Cortex of kidney (tissue), 1 donor: ENCODE measurements around the gene BCAS2.
"Not testable (repeated sequence)": the region's sequence is repeated elsewhere in the genome, so short reads cannot be mapped to it uniquely, and the experiment has no call there.

Experiments used
- DNase-seq: peaks from one replicate; lab custom pipeline; 2025; lab: John Stamatoyannopoulos, UW

Gene BCAS2

DNA sequence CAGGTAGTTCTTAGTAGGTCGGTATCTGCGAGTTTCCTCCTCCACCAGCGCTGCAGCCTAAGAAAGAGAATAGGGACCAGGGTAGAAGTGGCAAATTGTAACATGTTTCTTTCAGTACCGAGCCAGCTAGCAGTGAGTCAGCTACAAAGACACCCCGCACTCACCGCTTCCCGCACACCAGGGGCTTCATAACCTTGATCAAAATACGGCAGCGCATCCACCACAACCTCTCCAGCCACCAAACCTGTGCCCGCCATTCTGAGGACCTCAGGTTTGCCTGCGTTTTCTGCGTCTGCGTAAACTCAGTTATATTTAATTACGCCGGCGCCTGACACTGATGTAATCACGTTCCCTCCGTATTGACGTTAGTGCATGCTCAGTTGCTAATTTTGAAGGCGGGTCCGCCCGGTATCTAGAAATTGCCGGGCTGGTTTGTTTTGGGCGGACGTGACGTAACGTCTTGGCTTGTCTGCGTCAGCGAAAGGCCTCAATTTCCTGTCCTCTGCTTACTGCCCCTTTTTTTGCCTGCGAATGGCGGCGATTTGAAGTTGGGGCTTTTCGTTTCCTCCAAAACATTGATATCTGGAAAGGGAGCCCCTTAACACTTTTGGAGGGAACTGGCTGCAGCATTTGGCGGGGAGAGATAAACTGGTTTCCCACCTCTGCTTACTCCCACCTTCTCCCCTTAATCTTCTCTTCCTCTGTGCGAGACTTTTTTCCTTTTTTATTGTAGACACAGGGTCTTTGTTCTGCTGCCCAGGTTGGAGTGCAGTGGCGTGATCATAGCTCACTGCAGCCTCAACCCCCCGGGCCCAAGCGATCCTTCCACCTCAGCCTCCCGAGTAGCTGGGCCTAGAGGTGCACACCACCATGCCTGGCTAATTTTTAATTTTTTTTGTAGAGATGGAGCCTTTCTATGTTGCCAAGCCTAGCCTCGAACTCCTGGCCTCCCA lies at the start of gene BCAS2:
BCAS2 (minus strand) TSS at position 281 of the 953 bp plus-strand sequence; CDS start at position 257, 24 bp downstream.
- DNase-seq, result no peak

DNA sequence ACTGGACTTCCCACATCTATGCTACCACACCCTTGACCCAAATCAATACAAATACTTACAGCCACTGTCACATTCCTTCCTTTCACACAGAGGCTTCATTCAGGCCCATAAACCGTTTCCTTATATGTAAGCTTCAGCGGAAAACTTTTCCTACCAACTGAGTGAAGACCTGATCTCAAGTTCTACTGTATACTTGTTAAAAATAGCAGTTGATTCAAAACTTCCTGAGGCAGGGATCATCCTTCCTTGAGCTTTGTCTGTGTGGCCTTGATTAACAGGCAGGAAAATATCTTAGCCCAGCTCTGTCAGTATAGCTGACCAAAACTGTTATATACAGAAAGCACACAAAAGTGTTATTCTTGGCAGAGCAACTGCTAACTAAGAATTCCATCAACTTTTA lies 45.7 kb upstream of the BCAS2 start:
- DNase-seq, result no peak

DNA sequence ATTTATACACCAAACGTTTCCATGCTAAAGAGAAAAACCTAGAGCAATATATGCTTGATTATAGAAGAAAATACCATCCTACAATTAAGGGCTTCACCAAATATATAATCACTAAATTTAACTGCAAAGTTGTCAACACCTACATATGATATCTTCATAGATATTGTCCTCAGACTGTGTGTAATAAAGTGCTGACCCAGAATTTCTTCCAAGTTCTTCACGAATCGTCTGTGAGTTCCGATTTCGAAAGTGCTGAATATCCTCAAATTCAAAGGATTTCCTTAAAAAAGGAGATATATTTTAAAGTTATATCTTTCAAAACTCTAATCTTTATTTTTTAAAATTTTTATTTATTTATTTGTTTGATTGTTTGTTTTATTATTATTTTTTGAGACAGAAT lies 41.9 kb upstream of the BCAS2 start:
- DNase-seq, result no peak

DNA sequence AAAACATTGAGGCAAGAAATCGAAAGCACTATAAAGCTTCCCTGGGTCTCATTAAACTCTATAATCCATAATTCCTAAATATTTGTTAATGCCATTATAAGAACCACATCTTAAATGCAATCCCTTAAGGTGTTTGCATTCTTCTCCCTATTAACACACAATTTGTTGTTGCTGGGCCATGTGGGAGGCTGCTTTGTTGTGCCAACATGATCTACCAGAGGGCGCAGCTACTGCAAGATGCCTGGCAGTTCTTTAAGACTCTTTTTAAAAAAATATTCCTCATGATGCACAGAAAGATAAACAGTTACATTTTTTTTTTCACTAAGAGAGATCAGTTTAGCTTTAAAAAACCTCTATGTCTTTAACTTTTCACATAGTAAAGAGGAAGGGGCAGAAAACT lies 39.0 kb upstream of the BCAS2 start:
- no peak for DNase-seq

DNA sequence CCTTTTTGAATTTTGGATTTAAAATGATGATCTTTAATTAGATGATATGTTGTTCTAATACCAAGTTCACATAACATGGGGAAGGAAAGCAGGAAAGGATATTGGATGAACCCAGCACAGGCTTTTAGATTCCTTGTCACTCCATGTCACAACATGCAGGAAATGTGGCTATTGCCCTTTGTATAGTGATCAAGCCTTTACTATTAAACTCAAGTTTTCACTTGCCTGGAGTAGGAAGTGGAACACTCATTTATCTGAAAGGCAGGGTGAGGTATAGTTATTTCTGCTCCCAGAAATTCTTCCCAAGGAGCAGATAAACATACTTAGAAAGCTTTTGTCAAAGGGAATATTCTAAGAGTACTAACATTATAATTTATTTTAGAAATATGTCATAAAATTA lies 37.2 kb upstream of the BCAS2 start:
- no peak for DNase-seq

DNA sequence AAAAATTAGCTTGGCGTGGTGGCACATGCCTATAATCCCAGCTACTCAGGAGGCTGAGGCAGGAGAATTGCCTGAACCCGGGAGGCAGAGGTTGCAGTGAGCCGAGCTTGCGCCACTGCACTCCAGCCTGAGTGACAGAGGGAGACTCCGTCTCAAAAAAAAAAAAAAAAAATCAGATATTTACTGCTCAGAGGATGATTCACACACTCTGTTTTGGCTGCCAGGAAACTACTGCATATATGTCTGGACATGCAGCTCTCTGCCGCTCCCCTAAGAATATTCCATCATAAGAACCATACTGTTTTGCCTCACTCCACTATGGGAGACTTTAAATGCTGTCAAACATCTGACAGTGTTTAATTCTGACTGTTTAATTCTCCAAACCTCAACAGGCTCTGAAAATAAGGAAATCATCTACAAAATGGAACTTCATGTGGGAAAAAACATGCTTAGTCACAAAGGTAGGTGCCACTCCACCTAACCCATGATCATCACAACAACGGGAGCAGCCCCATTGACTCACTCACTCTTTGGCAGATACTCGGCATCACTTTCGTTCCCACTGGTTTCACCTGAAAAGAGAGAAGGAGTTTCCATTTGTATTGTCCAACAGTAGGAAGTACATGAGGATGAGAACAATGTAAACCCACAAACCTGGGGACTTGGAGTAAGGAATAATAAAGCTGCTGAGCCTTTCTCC lies 29.3 kb upstream of the BCAS2 start:
- no peak for DNase-seq

DNA sequence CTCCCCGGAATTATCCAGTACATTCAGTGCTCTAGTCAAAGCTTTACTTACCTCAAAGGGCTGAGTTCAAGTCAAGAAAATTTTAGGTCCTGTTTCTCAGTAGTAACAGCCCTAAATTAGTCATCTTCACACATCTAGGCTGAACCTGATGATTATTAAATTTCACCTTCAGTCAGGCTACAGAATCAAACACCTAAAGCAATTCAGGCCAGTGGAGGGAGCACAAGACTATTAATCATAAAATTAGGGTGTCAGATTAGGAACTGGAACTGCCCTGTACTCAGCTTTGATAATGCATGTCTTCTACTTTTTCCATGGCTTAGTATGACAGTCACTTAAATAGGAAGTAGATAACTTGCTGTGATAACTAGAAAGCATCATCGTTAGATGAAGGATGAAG lies 28.4 kb upstream of the BCAS2 start:
- no peak for DNase-seq

DNA sequence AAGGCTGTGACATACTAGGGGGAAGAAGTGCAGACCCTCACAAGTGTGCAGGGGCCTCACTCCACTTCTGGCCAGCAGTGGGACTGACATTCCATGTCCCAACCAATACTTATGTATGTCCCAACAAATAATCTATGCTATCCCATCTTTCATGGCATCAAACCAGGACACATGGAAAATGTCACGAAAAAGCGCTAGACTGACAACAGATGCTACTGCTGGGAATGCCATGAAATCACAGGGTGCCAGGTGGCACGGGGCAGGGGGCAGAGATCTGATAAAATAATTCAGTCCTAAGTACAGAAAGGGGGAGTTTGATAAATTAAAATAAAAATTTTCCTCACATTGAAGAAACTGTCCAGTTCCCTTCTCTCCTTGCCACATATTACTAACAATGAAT lies 27.6 kb upstream of the BCAS2 start:
- no peak for DNase-seq

DNA sequence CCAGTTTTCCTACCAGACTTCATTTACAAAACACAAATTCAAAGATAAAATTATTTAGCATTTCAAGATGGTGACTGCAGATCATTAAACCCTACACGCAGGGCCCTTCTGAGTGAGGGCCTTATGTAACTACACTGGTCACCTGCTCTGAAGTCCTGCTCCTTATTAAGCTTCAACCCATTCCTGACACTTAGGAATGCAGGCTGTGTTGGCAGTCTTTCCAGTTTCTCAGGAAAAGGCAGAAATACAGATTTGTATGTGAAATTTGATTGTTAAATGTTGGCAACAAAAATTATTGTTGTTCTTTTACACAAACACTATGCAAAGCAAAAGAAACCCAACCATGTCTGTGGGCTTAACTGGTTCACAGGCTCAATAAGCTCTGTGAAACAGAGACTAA lies 25.8 kb upstream of the BCAS2 start:
- DNase-seq, result no peak

DNA sequence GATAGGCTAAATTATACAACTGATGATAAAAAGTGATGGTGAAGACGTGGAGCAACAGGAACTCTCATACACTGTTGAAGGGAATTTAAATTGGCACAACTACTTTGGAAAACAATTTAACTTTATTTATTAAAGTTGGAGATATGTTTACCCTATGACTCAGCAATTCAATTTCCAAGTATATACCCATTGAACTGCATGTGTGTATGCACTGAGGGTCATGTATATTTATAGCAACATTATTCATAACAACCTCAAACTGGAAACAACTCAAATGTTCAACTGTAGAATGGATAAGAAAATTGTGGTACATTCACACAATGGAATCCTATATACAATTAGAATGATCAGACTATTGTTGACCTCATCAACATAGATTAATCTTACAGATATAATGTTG lies 16.5 kb upstream of the BCAS2 start:
- no peak for DNase-seq

DNA sequence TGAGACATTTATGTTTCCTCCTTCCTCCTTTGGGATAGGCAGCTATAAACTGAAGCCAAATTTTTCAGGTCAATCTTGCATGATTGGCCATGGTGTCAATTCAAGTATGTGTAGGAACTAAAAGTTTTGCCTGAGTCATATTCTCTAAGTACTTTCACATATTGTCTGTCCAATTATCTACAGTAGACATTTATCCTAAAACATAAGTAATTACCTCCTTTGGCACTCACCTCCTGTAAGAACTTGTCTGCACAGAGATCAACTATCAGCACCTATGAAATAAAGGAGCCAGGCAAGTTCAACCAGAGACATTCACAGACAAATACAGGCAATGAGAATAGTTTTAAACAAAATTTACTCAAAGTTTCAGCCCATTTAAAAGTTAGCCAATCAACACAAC lies 14.2 kb upstream of the BCAS2 start:
- DNase-seq, result no peak

DNA sequence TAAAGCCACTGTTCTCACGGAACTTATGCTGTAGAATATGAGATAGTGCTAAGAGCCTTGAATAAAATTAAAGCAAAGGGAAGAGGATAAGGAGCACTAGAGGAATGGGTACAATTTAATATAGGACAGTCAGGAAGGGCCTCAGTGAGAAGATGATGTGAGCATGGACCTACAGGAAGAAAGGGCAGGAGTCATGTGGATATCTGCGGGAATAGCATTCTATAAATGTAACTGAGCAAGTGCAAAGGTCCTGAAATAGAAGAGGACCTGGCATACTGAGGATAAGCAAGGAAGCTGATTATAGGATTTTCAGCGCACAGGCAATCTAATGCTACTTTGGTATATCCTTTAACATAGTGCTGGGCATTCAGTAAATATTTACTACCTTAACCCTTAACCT lies 12.6 kb upstream of the BCAS2 start:
- no peak for DNase-seq

DNA sequence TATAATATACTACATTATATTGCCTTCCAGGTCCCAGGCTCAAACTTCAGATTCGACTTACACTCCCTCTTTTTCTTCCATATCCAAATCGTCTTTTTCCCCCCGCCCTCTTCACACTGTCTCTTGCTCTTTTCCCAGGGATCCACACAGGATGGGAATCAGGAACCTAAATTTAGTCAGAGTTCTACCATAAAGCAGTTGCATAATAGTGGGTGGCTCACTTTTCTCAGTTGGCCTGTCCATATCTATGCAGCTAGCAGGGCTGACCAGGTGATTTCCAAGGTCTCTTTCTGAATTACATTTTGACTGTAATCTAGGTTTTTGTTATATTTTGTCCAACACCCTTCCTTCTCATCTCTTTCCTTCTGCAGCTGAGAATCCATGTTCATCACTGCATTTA lies 7.7 kb upstream of the BCAS2 start:
- DNase-seq, result no peak

DNA sequence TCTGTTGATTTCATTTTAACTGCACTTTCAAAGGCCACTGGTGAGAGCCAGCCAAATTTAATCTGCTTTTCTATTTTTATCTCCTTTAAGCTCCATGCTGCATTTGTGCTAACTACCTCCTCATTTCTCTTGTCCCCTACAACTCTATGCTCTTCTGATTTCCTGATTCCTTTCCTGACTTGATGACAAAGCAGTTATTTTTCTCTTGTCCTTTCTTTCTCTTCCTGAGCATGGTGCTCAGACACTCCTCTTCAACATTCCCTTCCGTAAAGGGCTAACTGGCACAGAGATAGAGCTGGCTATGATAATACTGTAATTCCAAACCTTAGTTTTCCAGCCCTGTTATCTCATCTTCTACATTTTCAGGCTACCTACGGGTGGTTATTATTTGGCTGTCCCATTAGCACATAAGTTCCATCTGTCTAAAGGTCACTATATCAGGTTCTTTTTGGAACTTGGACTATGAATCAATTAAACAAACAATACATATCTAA lies 6.8 kb upstream of the BCAS2 start:
- DNase-seq, result no peak

DNA sequence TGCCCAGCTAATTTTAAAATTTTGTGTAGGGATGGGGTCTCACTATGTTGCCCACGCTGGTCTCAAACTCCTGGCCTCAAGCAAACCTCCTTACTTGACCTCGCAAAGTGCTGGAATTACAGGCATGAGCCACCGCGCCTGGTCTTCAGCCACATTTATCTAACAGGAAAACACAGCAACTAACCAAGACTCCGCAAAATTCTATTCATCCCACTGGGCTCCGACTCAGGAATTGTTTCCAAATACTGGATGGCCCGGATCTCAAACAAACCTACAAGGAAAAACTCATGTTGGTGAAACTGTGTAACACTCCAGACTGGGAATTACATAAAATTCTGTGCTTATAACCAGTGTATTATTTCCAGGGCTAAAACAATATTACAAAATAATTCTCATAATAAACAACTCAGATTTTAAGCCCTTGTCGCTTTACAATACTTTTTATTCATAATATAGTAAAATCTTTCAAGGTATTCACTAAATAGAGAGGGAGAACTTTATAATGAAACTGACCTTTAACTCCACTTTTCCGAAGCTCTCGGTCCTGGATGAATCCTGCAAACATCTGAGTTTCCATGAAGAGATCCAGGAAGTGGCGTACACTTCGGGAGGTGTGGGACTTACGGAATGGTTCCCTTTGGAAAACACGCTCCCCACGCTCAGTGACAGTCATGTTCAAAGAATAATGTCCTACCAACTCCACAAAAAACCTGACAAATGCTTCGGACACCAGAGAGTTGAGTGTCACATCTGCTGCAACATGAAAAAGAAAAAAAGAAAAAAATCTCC lies 6.0 kb upstream of the BCAS2 start:
- DNase-seq, result no peak

DNA sequence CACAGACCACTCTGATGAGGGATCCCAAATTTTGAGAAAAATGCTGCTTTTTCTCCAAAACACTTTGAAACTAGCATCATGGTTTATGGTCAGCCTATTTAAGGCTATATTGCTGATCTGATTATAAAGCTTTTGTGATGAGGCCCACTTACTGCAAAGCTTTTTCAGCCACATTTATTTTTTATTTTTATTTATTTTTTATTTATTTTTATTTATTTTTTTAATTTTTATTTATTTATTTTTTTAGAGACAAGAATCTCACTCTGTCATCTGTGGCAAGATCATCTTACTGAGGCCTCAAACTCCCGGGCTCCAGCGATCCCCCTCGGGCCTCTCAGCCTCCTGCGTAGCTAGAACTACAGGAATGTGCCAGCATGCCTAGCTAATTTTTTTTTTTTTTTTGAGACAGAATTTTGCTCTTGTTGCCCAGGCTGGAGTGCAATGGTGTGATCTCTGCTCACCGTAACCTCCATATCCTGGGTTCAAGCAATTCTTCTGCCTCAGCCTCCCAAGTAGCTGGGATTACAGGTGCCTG lies 5.2 kb upstream of the BCAS2 start:
- DNase-seq, result no peak

DNA sequence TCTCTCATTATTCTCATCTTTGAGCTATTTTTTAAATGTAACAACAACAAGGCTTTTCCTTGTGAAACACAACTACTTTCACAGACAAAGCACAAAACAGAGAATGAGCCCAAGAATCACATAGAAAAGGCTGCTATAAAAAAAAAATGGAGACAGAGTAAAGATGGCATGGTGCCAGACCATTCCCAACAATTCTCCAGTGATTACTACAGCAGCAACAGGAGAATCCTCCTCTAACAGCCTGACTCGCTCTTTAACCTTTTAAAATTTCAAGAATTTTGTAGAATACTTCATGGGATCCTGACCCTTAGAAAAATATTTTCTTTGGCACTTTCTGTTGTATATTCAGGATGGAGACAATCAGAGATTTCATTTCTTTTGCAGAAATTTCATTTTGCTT lies 3.8 kb upstream of the BCAS2 start:
- no peak for DNase-seq

DNA sequence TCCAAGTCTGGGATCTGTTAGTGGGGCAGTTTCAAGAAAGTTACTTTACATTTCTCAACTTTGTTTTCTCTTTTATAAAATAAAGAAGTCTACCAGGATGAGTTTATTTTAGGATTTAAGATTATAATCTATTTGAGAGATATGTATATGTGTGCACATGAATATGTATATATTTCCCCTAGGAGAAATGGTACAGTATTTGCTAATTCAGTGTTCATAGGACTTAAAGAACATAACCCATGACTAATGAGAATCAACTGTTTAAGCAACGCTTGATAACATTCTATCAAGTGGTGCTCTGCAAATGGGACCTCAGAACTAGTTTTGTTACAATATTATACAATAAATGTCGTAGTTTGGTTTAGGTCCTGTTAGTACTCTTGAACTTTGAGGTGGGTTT lies 7.0 kb downstream of the BCAS2 start:
- DNase-seq, result no peak

DNA sequence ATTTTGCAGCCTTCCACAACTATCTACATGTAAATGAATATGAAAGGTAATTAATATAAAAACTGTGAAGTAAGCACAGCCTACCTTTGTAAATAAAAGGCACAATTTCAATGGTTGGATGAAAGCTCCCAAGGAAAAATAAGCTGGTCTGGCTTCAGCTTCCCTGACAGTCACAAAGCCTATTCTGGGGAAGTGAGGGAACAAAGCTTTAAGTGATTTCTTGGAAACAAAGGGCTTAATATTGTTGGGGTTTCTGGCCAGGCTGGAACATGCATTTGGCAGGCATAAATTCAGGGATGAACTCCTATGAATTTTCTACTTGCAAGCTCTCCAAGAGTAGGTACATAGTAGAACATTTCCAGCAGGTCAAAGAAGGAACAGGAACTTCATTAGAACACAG lies 17.3 kb downstream of the BCAS2 start:
- DNase-seq, result no peak

DNA sequence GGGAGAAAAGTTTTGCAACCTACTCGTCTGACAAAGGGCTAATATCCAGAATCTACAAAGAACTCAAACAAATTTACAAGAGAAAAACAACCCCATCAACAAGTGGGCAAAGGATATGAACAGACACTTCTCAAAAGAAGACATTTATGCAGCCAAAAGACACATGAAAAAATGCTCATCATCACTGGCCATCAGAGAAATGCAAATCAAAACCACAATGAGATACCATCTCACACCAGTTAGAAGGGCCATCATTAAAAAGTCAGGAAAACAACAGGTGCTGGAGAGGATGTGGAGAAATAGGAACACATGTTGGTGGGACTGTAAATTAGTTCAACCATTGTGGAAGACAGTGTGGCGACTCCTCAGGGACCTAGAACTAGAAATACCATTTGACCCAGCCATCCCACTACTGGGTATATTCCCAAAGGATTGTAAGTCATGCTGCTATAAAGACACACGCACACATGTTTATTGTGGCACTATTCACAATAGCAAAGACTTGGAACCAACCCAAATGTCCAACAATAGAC lies 18.4 kb downstream of the BCAS2 start:
- not testable (repeated sequence) for DNase-seq

DNA sequence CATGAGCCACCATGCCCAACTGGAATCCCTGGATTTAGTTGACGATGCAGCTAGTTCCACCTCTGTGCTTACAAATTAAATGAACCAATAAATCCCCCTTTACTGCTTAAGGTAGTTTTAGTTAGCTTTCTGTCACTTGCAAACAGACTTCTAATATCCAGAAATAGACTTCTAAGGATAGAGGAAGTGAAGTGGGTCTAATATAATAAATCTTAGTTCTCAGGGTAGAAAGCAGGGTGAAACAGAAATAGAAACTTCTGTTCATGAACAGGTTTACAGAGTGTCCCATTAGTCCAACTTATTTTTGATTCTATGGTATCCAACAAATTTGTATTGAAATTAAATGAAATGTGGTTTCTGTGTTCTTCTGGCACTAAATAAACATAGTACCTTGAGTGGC lies 20.1 kb downstream of the BCAS2 start:
- DNase-seq, result no peak

DNA sequence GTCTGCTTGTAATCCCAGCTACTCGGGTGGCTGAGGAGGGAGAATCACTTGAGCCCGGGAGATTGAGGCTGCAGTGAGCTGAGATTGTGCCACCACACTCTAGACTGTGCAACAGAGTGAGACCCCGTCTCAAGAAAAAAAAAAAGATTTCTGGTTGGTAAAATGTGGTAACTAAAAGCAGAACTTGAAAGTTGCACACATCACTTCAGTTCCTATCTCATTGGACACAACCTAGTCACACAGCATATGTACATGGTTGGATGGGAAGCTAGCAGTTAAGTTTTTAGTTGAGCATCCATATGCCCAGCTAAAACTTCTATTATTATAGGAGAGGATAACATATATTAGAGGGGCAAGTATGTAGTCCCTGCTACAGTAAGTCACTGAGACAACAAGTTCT lies 22.1 kb downstream of the BCAS2 start:
- DNase-seq, result no peak
